ENCODE measurements around the gene B2M.

DNA sequence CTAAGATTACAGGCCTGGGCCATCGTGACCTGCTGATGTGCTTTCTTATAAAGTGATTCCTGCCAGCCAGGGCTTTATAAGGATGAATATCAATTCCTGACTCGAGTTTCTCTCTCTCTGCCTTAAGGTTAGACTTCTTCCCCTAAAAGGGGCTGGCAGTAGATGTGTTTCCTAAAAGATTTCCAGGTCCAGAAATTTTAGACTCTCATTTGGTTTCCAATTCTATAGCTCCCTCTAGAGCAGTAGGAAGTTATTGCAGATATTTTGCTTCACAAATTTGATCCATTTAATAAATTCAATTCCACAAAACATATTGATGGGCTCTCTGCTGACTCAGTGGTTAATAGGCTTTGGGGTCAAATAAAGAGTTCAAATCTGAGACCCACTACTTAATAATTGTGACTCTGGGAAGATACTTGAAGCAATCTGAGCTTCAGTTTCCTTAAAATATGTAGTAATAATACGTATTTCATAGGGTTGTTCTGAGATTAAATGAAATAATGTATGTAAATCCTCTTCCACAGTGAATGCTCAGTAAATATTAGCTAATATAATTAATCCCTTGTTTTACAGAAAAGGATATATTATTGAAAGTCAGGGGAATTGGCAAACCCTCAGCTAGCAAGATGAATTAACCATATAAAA, 27.1 kb downstream of the B2M start:
- TF ChIP-seq POLR2A (IDR thresholded peaks at IDR 0.05; ENCODE audit: low read depth, low read length) = no peak
- TF ChIP-seq POLR2AphosphoS5 (IDR thresholded peaks at IDR 0.05; ENCODE audit: low read depth, low read length) = no peak
- no peak for TF ChIP-seq TAF1 (IDR thresholded peaks at IDR 0.05; ENCODE audit: low read depth, low read length)
- TF ChIP-seq PAX5 (IDR thresholded peaks at IDR 0.05; ENCODE audit: insufficient read depth, low read length, severe bottlenecking) = no peak
